ENCODE data around the gene NTF4. TPM values are rescaled to one million over a fixed set of nuclear protein-coding genes. Genes with fewer than 3 reads are reported as not detected.
A peak's percentile ranks its signal among the peaks of the same experiment; 100 is the strongest.

Gene NTF4, protein sequence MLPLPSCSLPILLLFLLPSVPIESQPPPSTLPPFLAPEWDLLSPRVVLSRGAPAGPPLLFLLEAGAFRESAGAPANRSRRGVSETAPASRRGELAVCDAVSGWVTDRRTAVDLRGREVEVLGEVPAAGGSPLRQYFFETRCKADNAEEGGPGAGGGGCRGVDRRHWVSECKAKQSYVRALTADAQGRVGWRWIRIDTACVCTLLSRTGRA
- total RNA-seq (2014; rRNA removed; shearing (Covaris generic); ENCODE audit: low replicate concordance), result 4.0 TPM in 1 of 2 replicates, not detected in the other

DNA sequence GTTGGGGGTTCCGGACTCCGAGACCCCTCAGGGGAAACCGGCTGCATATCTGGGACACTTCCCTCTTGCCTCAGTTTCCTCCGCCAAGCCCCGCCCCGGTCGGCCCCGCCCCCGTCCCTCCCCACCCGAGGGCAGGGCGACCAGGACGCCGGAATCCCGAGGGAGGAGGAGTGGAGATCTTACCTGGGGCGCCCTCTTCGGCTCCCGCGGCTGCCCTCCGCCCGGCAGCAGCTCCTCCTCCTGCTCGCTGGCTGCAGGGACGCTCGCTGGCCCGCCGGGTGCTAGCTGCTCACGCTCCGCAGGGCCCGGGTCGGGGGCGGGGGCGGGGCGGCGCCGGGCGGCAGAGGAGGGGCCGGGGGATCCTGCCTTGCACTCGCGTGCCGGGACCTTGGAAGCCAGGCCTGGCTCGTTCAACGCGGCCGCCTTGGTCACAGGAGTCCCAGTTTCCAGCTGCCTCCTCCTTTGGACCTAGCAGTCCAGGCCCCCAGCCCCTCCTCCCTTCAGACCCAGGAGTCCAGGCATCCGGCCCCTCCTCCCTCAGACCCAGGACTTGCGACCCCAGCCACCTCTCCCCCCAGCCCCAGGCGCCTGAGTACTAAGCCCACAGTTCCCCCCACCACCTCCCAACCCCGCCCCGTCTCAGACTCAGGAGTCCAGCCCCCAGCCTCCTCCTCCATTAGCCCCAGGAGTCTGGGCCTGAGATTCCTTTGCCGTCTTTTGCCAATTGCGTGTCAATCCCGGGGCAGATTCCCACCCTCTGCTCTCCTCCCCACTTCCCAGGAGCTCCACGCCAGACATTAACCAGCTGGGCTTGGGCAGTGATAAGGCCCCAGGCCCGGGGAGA lies at the start of gene NTF4:
NTF4 (minus strand) TSS at position 51 of the 844 bp plus-strand sequence. CDS start 2,821 bp downstream, outside the sequence.
- in situ Hi-C loops (cut with HindIII; ENCODE audit: low pct_unique_long_range_greater_than_20kb, low sequenced_read_pairs), result no loop called here

DNA sequence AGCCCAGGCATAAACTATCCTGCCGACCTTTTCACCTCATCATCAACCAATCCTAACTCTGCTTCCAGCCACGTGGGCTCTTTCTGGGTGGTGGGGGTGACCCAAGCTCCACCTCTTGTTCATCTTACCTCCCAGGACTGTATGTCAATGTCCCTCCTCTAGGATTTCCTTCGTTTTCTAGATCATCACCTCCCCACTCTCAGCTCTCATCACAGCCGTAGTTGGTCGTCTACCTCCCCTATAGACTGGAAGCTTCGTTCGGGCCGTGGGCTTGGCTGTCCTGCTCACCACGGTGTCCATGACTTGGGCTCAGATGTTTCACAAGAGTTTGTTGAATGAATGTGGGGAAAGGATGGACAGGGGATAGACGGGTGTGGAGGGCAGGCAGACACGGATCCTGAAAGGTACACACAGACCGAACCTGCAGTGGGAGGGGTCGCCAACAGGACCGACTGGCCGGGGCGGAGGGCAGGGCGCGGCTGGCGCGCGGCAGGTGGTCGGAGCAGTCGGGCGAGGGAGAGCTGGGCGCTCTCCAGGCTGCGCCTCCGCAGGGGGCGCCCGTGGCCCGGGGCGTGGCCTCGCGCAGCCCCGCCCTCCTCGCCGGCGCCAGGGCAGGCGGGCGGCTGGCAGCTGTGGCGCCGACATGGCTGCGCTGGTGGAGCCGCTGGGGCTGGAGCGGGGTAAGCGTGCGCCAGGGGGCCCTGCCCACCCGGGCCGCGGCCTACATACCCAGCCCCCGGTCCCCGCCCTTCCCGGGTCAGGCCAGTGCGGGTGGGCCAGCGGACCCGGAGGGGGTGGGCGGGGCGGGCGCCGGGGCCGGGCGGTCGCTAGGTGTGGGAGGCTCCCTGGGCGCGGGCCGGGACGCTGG lies 49.4 kb upstream of the NTF4 start, which contains the start of gene LIN7B:
LIN7B (plus strand) TSS at position 609 of the 868 bp plus-strand sequence; CDS start at position 644, 35 bp downstream.
- peak; percentile 87 for DNase-seq (ENCODE audit: low read depth)

More for the DNA sequence above, at the start of gene NTF4:
- peak; percentile 44 for DNase-seq (ENCODE audit: low read depth)

DNA sequence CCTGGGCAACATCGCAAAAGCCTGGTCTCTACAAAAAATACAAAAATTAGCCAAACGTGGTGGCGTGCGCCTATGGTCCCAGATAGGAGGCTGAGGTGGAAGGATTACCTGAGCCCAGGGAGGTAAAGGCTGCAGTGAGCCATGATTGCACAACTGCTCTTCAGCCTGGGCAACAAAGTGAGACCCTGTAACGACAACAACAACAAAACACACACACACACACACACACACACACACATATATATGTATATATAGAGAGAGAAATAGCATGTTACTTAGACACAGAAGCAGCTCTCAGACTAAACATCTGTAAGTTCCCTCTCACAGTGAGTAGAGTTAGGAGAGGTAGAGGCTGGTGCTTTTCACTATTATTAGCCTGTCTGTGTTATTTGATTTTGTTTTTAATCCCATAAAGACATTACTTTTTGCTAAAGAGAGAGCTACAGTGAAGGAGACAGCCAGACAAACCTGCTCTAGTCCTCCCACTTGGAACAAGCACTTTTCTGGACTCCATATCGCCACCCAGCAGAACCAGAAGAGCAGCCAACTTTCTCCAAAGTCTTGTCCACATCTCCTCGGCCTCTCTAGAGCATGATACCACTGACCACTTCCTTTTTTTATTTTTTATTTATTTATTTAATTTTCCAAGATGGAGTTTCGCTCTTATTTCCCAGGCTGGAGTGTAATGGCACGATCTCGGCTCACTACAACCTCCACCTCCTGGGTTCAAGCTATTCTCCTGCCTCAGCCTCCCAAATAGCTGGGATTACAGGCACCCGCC lies 46.8 kb upstream of the NTF4 start:
- in situ Hi-C loops (cut with HindIII; ENCODE audit: low pct_unique_long_range_greater_than_20kb, low sequenced_read_pairs), result no loop called here
- DNase-seq (ENCODE audit: low read depth), result no peak

More for the DNA sequence above, 49.4 kb upstream of the NTF4 start, which contains the start of gene LIN7B:
- in situ Hi-C loops (cut with HindIII; ENCODE audit: low pct_unique_long_range_greater_than_20kb, low sequenced_read_pairs), result no loop called here

DNA sequence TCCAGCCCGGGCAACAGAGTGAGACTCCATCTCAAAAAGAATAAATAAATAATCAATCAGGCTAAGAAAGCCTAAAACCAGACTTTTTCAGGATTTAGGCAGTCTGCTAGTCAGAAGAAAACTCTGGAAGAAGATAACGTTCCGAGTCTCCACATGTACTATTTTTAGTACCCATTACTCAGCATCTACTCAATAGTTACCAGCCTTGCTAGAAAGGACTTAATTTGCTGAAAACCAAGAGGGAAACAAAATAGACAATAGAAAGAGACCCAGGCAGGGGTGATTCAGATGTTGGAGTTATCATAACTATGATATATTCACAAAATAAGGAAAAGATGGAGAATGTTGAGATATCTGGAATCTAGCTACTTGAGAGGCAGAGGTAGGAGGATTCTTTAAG lies 45.9 kb upstream of the NTF4 start:
- in situ Hi-C loops (cut with HindIII; ENCODE audit: low pct_unique_long_range_greater_than_20kb, low sequenced_read_pairs), result no loop called here
- no peak for DNase-seq (ENCODE audit: low read depth)

DNA sequence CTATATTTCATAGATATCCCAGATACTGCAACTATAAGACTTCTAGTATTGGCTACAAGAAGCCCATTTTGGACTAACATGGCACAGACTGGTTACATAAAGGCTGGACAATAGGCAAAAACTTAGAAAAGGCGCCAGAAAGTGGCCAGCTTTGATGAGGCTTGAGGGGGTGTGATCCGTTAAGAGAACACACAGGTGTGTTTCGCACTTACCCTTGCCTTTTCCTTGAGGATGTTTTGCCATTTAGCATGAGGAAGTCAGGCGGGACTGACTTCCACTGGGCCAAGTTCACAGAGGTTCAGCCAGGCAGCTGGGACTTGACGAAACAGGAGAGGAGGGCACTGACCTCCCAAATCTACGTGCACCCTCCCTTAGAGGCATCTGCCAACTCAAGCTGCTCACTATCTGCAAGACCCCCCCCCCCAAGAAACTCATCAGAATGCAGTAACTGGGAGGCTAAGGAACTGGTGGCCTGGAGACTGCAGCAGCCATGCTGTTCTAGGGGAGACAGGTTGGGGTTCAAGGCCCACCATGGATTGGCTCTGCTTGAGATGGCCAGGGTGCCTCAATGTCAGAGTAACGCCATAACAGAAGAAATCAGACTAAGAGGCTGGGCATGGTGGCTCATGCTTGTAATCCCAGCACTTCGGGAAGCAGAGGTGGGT lies 45.1 kb upstream of the NTF4 start:
- no peak for DNase-seq (ENCODE audit: low read depth)
- in situ Hi-C loops (cut with HindIII; ENCODE audit: low pct_unique_long_range_greater_than_20kb, low sequenced_read_pairs), result no loop called here

DNA sequence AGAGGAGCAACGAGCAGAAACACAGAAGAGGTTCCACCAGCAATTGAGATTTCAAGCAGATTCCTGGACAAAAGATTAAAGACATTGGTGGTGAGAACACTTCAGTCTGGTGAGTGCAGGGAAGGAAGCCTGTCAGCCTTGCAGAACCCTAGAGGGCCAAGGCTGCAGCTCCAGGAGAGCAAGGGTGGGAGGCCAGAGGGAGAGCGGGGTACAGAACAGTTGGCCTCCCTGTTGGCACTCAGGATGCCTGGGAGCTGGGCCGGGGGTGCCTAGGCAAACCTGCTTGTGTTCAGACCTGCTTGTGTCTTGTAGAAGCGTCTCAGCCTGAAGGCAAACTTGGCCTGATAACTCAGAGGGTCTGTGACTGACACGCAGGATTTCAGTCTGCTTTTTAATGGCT lies 44.4 kb upstream of the NTF4 start:
- in situ Hi-C loops (cut with HindIII; ENCODE audit: low pct_unique_long_range_greater_than_20kb, low sequenced_read_pairs), result no loop called here
- DNase-seq (ENCODE audit: low read depth), result no peak

DNA sequence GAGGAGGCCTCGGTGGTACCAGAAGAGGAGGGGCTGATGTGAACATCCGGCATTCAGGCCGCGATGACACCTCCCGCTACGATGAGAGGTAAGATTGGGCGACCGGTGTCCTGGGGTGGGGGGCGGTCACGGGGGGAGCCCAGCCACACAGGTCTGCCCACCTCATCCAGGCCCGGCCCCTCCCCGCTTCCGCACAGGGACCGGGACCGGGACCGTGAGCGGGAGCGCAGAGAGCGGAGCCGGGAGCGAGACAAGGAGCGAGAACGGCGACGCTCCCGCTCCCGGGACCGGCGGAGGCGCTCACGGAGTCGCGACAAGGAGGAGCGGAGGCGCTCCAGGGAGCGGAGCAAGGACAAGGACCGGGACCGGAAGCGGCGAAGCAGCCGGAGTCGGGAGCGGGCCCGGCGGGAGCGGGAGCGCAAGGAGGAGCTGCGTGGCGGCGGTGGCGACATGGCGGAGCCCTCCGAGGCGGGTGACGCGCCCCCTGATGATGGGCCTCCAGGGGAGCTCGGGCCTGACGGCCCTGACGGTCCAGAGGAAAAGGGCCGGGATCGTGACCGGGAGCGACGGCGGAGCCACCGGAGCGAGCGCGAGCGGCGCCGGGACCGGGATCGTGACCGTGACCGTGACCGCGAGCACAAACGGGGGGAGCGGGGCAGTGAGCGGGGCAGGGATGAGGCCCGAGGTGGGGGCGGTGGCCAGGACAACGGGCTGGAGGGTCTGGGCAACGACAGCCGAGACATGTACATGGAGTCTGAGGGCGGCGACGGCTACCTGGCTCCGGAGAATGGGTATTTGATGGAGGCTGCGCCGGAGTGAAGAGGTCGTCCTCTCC lies 43.2 kb upstream of the NTF4 start:
- DNase-seq (ENCODE audit: low read depth), result no peak
- in situ Hi-C loops (cut with HindIII; ENCODE audit: low pct_unique_long_range_greater_than_20kb, low sequenced_read_pairs), result no loop called here

DNA sequence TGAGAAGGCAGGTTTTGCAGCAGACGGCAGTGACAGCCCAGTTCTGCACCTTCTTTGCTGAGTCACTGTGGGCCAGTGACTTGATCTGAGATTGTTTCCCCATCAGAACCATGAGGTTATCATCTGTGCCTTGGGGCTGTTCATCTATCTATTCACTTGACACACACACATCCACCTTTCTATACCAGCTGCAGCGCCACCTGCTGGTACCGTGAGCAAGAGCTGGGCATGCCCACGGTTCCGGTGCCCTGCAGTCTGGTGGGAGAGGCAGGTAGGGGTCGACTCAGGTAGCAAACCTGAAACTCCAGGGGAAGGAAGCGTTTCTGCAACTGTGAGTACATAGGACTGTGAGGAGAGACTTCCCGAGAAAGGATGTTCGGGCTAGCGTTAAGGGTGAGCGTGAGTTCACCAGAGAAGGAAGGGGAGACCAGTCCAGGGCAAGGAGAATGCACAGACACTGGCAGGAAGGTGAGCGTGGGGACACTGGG lies 42.1 kb upstream of the NTF4 start:
- peak; percentile 65 for DNase-seq (ENCODE audit: low read depth)

DNA sequence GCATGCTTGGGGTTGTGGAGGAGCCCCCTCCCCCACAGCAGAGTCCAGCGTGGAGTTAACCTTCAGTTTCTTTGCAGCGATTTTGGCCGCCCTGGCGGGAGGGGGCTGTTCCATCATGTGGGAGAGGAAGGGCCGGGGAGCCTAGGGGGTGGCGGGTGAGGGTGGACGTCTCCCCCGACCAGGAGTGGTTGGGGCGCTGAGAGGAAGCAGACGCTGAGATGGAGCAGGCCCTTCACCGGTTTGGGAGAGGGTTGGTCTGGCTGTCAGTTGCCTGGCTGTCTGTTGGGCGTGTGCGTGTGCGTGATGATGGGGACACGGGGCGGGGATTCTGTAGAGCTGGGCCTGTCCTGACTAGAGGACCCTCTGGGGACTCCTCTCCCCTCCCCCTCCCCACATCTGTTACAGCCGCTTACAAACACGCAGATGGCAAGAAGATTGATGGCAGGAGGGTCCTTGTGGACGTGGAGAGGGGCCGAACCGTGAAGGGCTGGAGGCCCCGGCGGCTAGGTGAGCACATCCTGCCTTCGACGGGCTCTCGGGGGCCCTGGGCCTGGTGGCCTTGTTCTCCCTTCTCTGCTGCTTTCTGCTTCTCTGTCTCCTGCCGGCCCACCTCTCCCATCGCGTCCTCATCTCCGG lies 39.7 kb upstream of the NTF4 start:
- no peak for DNase-seq (ENCODE audit: low read depth)
- in situ Hi-C loops (cut with HindIII; ENCODE audit: low pct_unique_long_range_greater_than_20kb, low sequenced_read_pairs), result no loop called here

More for the DNA sequence above, 42.1 kb upstream of the NTF4 start:
- in situ Hi-C loops (cut with HindIII; ENCODE audit: low pct_unique_long_range_greater_than_20kb, low sequenced_read_pairs), result no loop called here

DNA sequence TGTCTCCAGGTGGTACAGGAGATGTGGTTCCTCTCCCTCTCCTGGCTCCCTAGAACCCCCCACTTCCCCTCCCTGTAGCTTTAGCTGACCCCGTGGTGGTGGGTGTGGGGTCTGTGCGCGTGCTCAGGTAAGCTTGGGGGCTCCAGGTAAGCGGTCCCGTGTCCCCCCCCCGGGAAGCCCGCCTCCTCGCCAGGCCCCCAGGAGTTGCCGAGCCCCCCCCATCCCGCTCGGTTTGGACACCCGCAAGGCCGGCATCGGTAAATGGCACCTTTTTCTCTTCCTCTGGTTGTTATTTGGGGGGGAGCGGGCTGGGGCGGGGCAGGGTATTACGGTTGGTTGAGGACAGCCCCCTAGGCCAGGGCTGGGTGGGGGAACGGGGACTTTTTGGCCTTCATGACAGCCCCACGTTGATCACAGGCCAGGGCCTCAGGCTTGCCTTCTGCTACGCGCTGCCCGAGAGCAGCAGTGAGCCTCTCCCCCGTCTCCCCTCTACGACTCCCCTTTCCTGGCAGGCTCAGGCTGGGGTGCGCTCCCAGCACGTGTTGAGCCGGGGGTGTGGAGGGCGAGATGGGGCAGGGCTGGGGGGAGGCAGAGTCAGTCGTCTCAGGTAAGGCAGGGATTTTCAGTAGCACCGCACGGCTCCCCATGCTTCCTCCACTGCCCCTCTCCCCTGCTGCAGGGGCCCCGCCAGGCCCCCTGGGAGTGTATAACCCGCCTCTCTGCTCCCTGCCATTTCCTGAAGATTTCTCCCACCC lies 38.9 kb upstream of the NTF4 start:
- in situ Hi-C loops (cut with HindIII; ENCODE audit: low pct_unique_long_range_greater_than_20kb, low sequenced_read_pairs), result no loop called here
- DNase-seq (ENCODE audit: low read depth), result no peak

DNA sequence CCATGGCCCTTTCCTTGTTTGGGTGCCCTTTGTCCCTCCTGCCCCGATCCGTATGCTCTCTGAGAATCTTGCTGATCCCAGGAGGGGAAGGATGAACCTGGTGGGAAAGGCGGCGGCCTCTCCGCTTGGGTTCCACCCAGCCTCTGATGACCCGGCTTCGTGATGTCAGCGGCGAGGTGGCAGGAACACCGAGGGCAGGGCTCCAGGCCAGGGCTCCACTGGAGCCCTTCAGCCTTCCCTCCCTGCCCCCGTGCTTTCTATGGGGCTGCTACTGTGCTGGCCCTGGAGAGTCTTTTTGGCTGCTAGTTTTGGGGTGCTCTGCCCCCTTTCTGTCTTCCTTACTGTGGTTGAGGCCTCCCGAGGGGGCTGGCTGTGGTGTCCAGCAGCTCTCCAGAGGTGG lies 37.7 kb upstream of the NTF4 start:
- in situ Hi-C loops (cut with HindIII; ENCODE audit: low pct_unique_long_range_greater_than_20kb, low sequenced_read_pairs), result no loop called here
- DNase-seq (ENCODE audit: low read depth), result no peak

DNA sequence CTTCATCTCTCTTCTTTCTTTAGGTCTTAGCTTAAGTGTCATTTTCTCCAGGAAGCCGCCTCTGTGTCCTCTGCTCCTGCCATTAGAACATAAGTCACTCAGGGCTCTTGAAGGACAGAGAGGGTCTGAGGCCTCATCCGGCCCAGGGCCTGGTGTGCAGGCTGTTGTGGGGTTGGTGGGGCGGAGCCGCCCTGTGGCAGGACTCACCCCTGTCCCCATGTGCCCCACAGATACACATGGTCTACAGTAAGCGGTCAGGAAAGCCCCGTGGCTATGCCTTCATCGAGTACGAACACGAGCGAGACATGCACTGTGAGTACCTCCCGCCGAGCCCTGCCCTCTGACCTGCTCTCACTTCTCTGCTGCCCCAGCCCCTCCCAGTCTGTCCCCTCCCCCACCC lies 36.5 kb upstream of the NTF4 start:
- DNase-seq (ENCODE audit: low read depth), result no peak
- in situ Hi-C loops (cut with HindIII; ENCODE audit: low pct_unique_long_range_greater_than_20kb, low sequenced_read_pairs), result no loop called here

DNA sequence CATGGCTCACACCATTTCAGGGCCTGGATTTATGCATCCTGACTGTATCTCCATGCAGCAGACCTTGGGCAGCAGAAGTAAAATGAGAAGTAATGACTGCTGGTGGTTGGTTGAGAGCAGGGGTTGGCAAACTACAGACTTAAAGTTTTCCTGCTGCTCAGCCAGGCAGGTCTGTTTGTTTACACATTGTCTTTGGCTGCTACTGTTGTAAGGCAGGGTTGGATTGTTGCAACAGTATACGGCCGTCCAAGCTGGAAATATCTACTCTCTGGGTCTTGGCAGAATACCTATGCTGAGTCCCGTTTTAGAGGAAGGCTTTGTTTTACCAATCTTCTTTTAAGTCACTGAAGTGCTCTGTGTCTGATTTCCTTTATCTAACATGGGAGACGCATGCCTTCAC lies 34.2 kb upstream of the NTF4 start:
- no peak for DNase-seq (ENCODE audit: low read depth)
- in situ Hi-C loops (cut with HindIII; ENCODE audit: low pct_unique_long_range_greater_than_20kb, low sequenced_read_pairs), result no loop called here

DNA sequence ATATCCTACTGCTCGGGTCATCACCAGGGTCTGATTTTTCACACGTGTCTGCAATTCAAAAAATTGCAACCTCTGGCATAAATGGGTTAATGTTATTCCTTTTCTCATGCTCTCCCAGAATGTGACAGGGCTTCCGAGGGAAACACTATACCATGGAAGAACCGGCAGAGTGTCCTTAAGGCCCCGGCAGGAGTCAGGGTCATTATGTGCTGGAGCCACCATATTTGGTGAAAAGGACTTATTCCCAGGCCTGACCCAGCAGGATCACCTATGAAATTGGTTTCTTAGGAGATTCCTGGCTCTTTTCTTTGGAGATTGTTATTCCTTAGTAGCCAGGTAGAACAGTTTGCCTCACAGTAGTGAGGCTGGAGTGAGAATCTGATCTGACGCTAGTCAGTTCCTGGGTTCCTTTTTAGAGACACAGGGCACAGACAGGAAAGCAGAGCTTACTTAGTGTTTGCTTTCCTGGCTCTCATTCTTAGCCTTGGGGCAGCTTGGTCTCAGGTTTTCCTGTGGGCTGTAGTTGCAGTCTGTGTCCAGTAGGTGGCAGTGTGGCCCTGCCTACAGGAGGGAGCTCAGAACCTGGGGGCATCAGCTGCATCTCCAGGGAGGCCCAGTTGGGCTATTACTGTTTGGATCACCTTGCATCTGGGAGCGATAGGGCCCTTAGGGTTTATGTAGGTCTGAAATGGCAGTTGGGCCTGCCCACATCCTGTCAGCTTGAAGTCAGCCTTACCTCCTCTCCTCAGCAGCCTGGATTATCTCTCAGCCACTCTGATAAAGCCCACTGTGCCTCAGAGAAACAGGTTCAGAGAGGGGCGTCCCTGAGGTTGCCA lies 33.1 kb upstream of the NTF4 start:
- in situ Hi-C loops (cut with HindIII; ENCODE audit: low pct_unique_long_range_greater_than_20kb, low sequenced_read_pairs), result no loop called here
- DNase-seq (ENCODE audit: low read depth), result peak; percentile 74

Data from Caki2 (cell line).